HG02884 (cell line): Measurements from ENCODE around the gene XKR7.

Experiments
- ATAC-seq: cut with Tn5 transposase; IDR thresholded peaks from one replicate; pipeline ENCODE4 v1.9.1; 2021; ENCODE audit warnings: mild to moderate bottlenecking, moderate library complexity; ENCODE audit not compliant: unreplicated experiment

XKR7 gene

GRCh38 chr20:32036252-32036651, 68.3 kb downstream of the XKR7 start:
- ATAC-seq, result no peak

GRCh38 chr20:32036716-32037485, 69.0 kb downstream of the XKR7 start:
- no peak for ATAC-seq

GRCh38 chr20:32037929-32038328, 70.0 kb downstream of the XKR7 start:
- ATAC-seq, result no peak

- peak; percentile 57 for ATAC-seq
Measured at GRCh38 chr20:32040142-32040953, 72.4 kb downstream of the XKR7 start.

GRCh38 chr20:32045999-32046398, 78.0 kb downstream of the XKR7 start:
- no peak for ATAC-seq

- no peak for ATAC-seq
Measured at GRCh38 chr20:32050324-32050841, 82.4 kb downstream of the XKR7 start.

- ATAC-seq, result no peak
Measured at GRCh38 chr20:32050851-32051556, 83.1 kb downstream of the XKR7 start.

GRCh38 chr20:32051720-32052089, 83.8 kb downstream of the XKR7 start:
- ATAC-seq, result no peak

GRCh38 chr20:32052090-32052777, 84.3 kb downstream of the XKR7 start, which contains the start of gene HCK:
HCK (plus strand) TSS chr20:32052242.
- ATAC-seq, result no peak

- ATAC-seq, result no peak
Measured at GRCh38 chr20:32052778-32053362, 84.9 kb downstream of the XKR7 start.
